HFFc6 (cell line): ENCODE measurements around the gene CREB5. TPM values are rescaled to one million over a fixed set of nuclear protein-coding genes. Genes with fewer than 3 reads are reported as not detected.

Source experiments
- DNase-seq: peaks from one replicate; pipeline ENCODE4 v3.0.0-alpha.2; 2018
- H3K27ac Mint-ChIP-seq: 2 replicates; pipeline ENCODE4 v1.8.0; 2020; ENCODE audit warnings: mild to moderate bottlenecking, mixed read lengths
- H3K27me3 Mint-ChIP-seq: 2 replicates; pipeline ENCODE4 v1.8.0; 2021; ENCODE audit warnings: mild to moderate bottlenecking, moderate library complexity, mixed read lengths; ENCODE audit not compliant: insufficient read depth
- H3K36me3 Mint-ChIP-seq: 2 replicates; pipeline ENCODE4 v1.8.0; 2021; ENCODE audit warnings: low read depth, mixed read lengths
- H3K4me1 Mint-ChIP-seq: 2 replicates; pipeline ENCODE4 v1.8.0; 2020; ENCODE audit warnings: low read depth, mixed read lengths
- H3K4me3 Mint-ChIP-seq: 2 replicates; pipeline ENCODE4 v1.8.0; 2020; ENCODE audit warnings: mild to moderate bottlenecking, moderate library complexity, mixed read lengths
- H3K9me3 Mint-ChIP-seq: 2 replicates; pipeline ENCODE4 v1.8.0; 2020; ENCODE audit warnings: mild to moderate bottlenecking, mixed read lengths
- total RNA-seq, 6 experiments: library from RNA; stranded (reverse); fragmentation: NEBNext Ultra II Directional; extraction: Animal tissue kit (Norgen Biotek cat#: 25700); gene quantifications; 2 replicates in 1 of 6; 3 replicates in 5 of 6; pipeline ENCODE4 v1.2.3, GENCODE V29; 2021
- TF ChIP-seq, protein P1 (sequence below): fragments of 200-600 bp; sonication (generic); IDR thresholded peaks from 2 replicates; pipeline ENCODE4 v1.5.0; 2021; ENCODE audit warnings: antibody characterized with exemption, mild to moderate bottlenecking

The CREB5 gene
- total RNA-seq, 6 experiments from 2014 or later: 0.60 to 0.90 (median 0.79) TPM

DNA sequence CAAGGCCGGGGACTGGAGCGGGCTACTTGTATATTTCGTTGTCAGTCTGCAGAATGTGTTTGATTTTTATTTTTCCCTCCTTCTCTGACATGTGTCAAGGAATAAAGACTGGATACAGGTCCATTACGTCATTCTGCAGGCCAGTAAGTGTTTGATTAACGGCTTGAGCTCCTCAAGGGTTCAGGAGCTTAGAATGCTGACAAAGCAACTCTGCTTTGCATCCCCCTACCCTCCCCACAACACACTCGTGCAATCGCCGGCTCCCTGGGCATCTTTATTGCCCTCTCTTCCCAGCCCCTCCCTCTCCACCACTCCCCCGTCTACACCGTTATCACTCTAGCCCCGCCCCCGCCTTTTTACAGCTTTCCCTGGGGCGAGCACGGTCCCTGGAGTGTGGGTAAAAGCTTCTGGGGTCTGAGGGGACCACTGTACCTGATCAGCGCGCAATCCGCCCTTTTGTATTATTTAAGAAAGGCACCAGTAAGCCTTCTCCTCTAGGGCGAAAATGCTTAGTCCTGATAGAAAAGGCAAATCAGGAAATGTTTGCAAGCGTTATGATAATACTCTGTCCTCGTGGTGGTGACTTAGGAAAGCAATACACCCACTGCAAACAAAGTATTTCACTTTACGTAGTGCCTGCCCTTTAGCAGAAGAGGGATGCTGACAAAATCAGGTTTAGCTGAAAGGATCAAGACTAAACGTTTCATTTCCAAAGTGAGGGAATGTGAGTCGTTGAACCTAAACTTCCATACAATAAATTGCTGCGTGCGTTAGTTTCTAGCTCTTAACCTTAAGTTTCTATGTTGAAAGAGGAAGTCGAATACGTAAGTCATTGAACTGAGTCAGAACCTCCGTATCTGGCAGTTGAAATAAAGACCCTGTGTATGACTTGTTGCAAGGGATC lies 1.4 kb upstream of the CREB5 start:
- DNase-seq: no peak
- TF ChIP-seq, protein P1, sequence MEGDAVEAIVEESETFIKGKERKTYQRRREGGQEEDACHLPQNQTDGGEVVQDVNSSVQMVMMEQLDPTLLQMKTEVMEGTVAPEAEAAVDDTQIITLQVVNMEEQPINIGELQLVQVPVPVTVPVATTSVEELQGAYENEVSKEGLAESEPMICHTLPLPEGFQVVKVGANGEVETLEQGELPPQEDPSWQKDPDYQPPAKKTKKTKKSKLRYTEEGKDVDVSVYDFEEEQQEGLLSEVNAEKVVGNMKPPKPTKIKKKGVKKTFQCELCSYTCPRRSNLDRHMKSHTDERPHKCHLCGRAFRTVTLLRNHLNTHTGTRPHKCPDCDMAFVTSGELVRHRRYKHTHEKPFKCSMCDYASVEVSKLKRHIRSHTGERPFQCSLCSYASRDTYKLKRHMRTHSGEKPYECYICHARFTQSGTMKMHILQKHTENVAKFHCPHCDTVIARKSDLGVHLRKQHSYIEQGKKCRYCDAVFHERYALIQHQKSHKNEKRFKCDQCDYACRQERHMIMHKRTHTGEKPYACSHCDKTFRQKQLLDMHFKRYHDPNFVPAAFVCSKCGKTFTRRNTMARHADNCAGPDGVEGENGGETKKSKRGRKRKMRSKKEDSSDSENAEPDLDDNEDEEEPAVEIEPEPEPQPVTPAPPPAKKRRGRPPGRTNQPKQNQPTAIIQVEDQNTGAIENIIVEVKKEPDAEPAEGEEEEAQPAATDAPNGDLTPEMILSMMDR: no peak
- Mint-ChIP-seq H3K4me3 (peak overlapping the region; percentile 85), H3K4me1 (peaks cover 37% of the 10 kb centered on the region), H3K36me3 (no peaks in the 10 kb centered on the region), H3K27ac (peak overlapping the region; percentile 43; the same call in 1 of the 2 replicates), H3K9me3 (no peaks in the 10 kb centered on the region), H3K27me3 (peaks cover 14% of the 10 kb centered on the region; the same call in 1 of the 2 replicates)

DNA sequence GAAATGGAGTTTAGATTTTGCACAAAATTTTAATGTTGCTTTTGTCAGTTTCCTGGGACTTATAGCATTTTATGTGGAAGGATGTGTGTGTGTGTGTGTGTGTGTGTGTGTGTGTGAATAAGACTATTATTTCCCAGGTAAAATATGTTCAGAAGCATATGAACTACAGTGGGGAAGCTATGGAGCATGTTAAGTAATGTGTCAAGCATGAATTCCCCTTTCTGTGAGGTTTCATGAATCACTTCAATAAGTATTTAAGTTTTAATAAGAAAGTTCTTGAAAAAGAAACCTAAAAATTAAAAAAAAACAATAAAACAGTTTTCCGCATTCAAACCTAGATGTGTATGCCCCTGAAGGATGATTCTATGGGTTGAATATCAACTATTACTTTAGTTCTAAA lies 693 bp downstream of the CREB5 start:
- Mint-ChIP-seq H3K4me3 (no peak overlapping the region), H3K36me3 (no peaks in the 10 kb centered on the region), H3K27me3 (peaks cover 17% of the 10 kb centered on the region; the same call in 1 of the 2 replicates), H3K27ac (no peak overlapping the region), H3K4me1 (peaks cover 28% of the 10 kb centered on the region), H3K9me3 (no peaks in the 10 kb centered on the region)
- no peak for DNase-seq
- TF ChIP-seq, protein P1: no peak

DNA sequence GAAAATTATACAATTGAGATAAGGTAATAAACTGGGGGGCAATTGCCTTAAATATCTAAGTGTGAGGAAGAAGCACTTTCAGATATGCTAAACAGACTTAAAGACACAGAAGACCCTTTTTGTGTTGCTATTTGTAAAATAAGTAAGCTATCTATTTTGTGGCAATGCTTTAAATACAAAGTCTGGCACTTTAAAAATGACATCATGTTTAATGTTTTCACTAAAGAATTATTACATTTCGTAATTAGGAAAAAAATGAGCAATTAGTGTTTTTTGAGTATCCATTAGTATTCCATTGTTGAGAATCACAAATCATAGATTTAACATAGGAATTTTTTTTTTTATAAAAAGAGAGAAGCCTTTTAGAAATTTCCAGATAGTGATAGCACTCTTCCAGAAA lies 2.1 kb downstream of the CREB5 start:
- no peaks in the 10 kb centered on the region for H3K36me3 Mint-ChIP-seq
- H3K27me3 Mint-ChIP-seq: peaks cover 13% of the 10 kb centered on the region; the same call in 1 of the 2 replicates
- no peak for DNase-seq
- no peaks in the 10 kb centered on the region for H3K9me3 Mint-ChIP-seq
- no peak overlapping the region for H3K27ac Mint-ChIP-seq
- peaks cover 16% of the 10 kb centered on the region for H3K4me1 Mint-ChIP-seq
- TF ChIP-seq, protein P1: no peak
- no peak overlapping the region for H3K4me3 Mint-ChIP-seq

DNA sequence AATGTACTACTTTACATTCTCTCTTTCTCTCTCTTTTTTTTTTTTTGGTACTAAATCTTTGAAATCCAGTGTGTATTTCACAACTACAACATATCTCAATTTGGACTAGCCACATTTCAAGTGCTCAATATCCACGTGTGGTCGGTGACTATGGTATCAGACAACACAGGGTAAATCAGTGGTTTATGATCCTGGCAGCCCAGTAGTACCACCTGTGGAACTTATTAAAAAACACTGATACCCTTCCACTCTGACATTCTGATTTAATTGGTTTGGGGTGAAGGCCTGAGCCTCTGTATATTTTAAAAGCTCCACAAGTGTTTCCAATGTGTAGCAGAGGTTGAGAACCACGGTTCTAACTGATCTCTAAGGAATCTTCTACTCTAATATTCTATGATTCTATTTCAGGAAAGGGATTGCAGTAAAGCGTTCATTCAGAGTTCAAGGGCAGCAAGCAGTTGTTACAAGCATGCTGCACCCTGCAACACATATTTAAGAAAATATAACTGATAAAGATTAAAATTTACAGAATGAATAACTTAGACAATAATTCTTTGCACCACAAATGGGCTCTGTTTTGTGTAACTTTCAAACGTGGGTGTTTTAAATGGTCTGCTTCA lies 5.1 kb downstream of the CREB5 start:
- no peaks in the 10 kb centered on the region for H3K9me3 Mint-ChIP-seq
- TF ChIP-seq, protein P1: no peak
- peaks cover 3% of the 10 kb centered on the region; the same call in 1 of the 2 replicates for H3K27me3 Mint-ChIP-seq

DNA sequence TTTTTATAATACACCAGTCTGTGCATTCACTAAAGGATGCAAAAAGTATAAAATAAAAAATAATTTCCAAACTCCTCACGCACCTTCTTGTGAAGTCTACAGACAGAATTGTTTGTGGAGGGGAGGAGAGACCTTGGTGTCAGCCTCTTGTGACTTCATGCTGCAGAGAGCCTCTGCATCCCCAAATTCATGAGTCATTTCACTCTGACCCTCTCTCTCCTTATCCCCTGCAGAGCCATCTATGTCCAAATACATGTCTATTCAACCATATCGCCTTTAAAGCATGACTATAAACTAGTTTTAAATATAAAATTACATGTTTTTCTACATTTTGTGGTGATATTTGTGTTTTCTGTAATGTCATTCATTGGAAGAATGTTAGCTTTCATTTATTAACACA lies 6.0 kb downstream of the CREB5 start:
- TF ChIP-seq, protein P1: no peak
- Mint-ChIP-seq H3K36me3 (no peaks in the 10 kb centered on the region), H3K27me3 (peaks cover 3% of the 10 kb centered on the region; the same call in 1 of the 2 replicates), H3K27ac (no peak overlapping the region), H3K9me3 (no peaks in the 10 kb centered on the region), H3K4me1 (no peaks in the 10 kb centered on the region), H3K4me3 (no peak overlapping the region)
- no peak for DNase-seq

More for the DNA sequence above, 5.1 kb downstream of the CREB5 start:
- Mint-ChIP-seq H3K4me1 (no peaks in the 10 kb centered on the region), H3K4me3 (no peak overlapping the region), H3K36me3 (no peaks in the 10 kb centered on the region), H3K27ac (no peak overlapping the region)
- no peak for DNase-seq
